ENCODE measurements around the gene RPH3AL. TPM values are rescaled to one million over a fixed set of nuclear protein-coding genes. Genes with fewer than 3 reads are reported as not detected.
"Not testable (repeated sequence)": the region's sequence is repeated elsewhere in the genome, so short reads cannot be mapped to it uniquely, and the experiment has no call there.

RPH3AL gene
- total RNA-seq, 6 donors from 2014 or later = 33.6 to 93.2 (median 54.3) TPM

GRCh38 chr17:319266-319665, 33.3 kb downstream of the RPH3AL start:
- TF ChIP-seq, protein P1, sequence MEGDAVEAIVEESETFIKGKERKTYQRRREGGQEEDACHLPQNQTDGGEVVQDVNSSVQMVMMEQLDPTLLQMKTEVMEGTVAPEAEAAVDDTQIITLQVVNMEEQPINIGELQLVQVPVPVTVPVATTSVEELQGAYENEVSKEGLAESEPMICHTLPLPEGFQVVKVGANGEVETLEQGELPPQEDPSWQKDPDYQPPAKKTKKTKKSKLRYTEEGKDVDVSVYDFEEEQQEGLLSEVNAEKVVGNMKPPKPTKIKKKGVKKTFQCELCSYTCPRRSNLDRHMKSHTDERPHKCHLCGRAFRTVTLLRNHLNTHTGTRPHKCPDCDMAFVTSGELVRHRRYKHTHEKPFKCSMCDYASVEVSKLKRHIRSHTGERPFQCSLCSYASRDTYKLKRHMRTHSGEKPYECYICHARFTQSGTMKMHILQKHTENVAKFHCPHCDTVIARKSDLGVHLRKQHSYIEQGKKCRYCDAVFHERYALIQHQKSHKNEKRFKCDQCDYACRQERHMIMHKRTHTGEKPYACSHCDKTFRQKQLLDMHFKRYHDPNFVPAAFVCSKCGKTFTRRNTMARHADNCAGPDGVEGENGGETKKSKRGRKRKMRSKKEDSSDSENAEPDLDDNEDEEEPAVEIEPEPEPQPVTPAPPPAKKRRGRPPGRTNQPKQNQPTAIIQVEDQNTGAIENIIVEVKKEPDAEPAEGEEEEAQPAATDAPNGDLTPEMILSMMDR (IDR thresholded peaks at IDR 0.05) = no peak
- TF ChIP-seq POLR2AphosphoS5 (IDR thresholded peaks at IDR 0.05) = no peak
- TF ChIP-seq EP300 (IDR thresholded peaks at IDR 0.05) = no peak
- TF ChIP-seq POLR2A (IDR thresholded peaks at IDR 0.05) = no peak
- ATAC-seq (ENCODE audit: low FRiP score in 2 of 2) (no peak), DNase-seq (no peak)
- 93 to 99% methylated on average over 8 to 12 of the region's 12 CpGs for WGBS, 2 donors
- Histone ChIP-seq H3K9me3 (no peaks in the 10 kb centered on the region), H3K27ac (no peak overlapping the region), H3K4me3 (no peak overlapping the region), H3K4me1 (no peaks in the 10 kb centered on the region), H3K27me3 (no peaks in the 10 kb centered on the region), H3K36me3 (peaks cover 0 to 38% (median 3%) of the 10 kb centered on the region in 4 donors)

DNA sequence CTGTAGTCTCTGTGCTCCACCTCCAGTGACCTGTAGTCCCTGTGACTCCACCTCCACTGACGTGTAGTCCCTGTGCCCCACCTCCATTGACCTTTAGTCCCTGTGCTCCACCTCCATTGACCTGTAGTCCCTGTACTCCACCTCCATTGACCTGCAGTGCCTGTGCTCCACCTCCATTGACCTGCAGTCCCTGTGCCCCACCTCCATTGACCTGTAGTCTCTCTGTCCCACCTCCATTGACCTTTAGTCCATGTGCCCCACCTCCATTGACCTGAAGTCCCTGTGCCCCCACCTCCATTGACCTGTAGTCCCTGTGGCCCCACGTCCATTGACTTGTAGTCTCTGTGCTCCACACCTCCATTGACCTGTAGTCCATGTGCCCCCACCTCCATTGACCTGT, 35.5 kb downstream of the RPH3AL start:
- DNase-seq; H3K27me3 ChIP-seq; ATAC-seq (ENCODE audit: low FRiP score in 2 of 2); H3K4me3 ChIP-seq; H3K4me1 ChIP-seq; H3K9me3 ChIP-seq; H3K27ac ChIP-seq: not testable (repeated sequence)
- 75 to 100% methylated on average over 2 of the region's 2 CpGs for WGBS, 2 donors
- peaks cover 0 to 32% (median 5%) of the 10 kb centered on the region in 4 donors for H3K36me3 ChIP-seq

DNA sequence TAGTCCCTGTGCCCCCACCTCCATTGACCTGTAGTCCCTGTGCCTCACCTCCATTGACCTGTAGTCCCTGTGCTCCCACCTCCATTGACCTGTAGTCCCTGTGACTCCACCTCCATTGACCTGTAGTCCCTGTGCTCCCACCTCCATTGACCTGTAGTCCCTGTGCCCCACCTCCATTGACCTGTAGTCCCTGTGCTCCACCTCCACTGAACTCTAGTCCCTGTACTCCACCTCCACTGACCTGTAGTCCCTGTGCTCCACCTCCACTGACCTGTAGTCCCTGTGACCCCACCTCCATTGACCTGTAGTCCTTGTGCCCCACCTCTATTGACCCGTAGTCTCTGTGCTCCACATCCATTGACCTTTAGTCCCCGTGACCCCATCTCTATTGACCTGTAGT, 37.2 kb downstream of the RPH3AL start:
- DNase-seq; H3K27me3 ChIP-seq; H3K27ac ChIP-seq; ATAC-seq (ENCODE audit: low FRiP score in 2 of 2); H3K4me3 ChIP-seq; H3K9me3 ChIP-seq; H3K4me1 ChIP-seq: not testable (repeated sequence)
- 74 to 86% methylated on average over 2 of the region's 2 CpGs for WGBS, 2 donors
- peaks cover 0 to 21% (median 2%) of the 10 kb centered on the region in 4 donors for H3K36me3 ChIP-seq

DNA sequence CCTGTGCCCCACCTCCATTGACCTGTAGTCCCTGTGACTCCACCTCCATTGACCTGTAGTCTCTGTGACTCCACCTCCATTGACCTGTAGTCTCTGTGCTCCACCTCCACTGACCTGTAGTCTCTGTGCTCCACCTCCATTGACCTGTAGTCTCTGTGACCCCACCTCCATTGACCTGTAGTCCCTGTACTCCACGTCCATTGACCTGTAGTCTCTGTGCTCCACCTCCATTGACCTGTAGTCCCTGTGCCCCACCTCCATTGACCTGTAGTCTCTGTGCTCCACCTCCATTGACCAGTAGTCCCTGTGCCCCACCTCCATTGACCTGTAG, 38.0 kb downstream of the RPH3AL start:
- ATAC-seq (ENCODE audit: low FRiP score in 2 of 2); H3K4me3 ChIP-seq; DNase-seq; H3K4me1 ChIP-seq; H3K27ac ChIP-seq; H3K9me3 ChIP-seq; H3K27me3 ChIP-seq: not testable (repeated sequence)
- H3K36me3 ChIP-seq = peaks cover 0 to 21% (median 2%) of the 10 kb centered on the region in 4 donors
- WGBS, 2 donors = 89 to 98% methylated on average over 1 of the region's 1 CpG

DNA sequence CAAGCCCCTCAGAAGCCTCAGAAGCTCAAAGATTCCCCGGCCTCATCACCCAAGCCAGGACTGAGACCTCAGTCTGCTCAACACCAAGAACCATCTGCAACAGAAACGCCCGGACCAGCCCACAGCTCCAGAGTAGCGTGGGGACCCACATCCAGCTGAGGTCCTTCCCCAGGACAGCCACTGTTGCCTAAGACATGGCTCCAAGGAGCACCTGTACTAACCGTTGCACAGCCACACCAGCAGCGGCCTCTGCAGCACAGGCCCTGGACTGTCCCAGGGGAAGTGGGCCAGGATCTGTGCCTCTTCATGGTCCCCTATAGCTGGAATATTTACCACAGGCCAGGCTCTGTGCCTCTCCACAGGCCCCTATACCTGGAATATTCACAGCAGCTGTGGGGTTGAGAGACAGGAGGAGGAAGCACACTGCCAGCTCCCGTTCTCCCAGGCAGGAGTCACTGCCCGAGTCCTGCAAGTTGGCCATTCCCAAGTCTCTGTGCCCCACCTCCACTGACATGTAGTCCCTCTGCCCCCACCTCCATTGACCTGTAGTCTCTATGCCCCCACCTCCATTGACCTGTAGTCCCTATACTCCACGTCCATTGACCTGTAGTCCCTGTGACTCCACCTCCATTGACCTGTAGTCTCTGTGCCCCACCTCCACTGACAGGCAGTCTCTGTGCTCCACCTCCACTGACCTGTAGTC, 38.5 kb downstream of the RPH3AL start:
- Histone ChIP-seq H3K27me3 (no peaks in the 10 kb centered on the region), H3K4me3 (no peak overlapping the region), H3K9me3 (no peaks in the 10 kb centered on the region), H3K36me3 (peaks cover 0 to 16% (median 2%) of the 10 kb centered on the region in 4 donors), H3K27ac (no peak overlapping the region), H3K4me1 (no peaks in the 10 kb centered on the region)
- no peak for TF ChIP-seq POLR2AphosphoS5 (IDR thresholded peaks at IDR 0.05)
- TF ChIP-seq EP300 (IDR thresholded peaks at IDR 0.05) = no peak
- TF ChIP-seq, protein P1 (IDR thresholded peaks at IDR 0.05) = no peak
- no peak for TF ChIP-seq POLR2A (IDR thresholded peaks at IDR 0.05)
- 90 to 100% methylated on average over 2 to 9 of the region's 9 CpGs for WGBS, 2 donors
- peak in 1 of 2 donors; percentile 19 for ATAC-seq (ENCODE audit: low FRiP score in 2 of 2)
- DNase-seq = no peak

DNA sequence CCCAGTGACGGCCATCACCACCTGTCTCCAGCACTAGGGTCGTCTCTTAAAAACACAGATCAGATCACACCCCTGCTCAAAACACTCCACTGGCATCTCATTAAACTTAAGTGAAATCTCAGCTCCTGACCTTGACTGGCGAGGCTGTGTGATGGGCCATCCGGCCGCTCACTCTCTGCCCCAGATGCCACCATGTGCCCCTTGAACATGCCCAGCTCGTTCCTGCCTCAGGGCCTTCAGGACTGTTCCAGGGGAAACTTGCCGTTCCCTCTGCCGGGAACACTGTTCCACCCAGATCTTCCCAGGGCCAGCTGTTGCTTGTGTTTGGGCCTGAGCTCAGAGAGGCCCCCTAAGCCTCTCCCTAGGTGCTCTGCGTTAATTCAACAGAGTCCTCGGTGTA, 39.4 kb downstream of the RPH3AL start:
- no peaks in the 10 kb centered on the region for H3K27me3 ChIP-seq
- 84 to 91% methylated on average over 10 of the region's 10 CpGs for WGBS, 2 donors
- ATAC-seq (ENCODE audit: low FRiP score in 2 of 2) = no peak

GRCh38 chr17:312476-313148, 40.0 kb downstream of the RPH3AL start:
- H3K4me1 ChIP-seq = no peaks in the 10 kb centered on the region
- WGBS, 2 donors = 83 to 86% methylated on average over 15 to 18 of the region's 18 CpGs
- DNase-seq (no peak), ATAC-seq (ENCODE audit: low FRiP score in 2 of 2) (peak in 1 of 2 donors; percentile 51)
- H3K27ac ChIP-seq = no peak overlapping the region
- H3K27me3 ChIP-seq = no peaks in the 10 kb centered on the region
- H3K36me3 ChIP-seq = peaks cover 0 to 6% (median 2%) of the 10 kb centered on the region in 4 donors
- H3K9me3 ChIP-seq = no peaks in the 10 kb centered on the region
- TF ChIP-seq, protein P1 (IDR thresholded peaks at IDR 0.05) = no peak
- TF ChIP-seq POLR2A (IDR thresholded peaks at IDR 0.05) (no peak), EP300 (IDR thresholded peaks at IDR 0.05) (no peak), POLR2AphosphoS5 (IDR thresholded peaks at IDR 0.05) (no peak)
- H3K4me3 ChIP-seq = no peak overlapping the region

More for the DNA sequence above, 39.4 kb downstream of the RPH3AL start:
- H3K4me3 ChIP-seq = no peak overlapping the region
- TF ChIP-seq EP300 (IDR thresholded peaks at IDR 0.05) = no peak
- no peak for TF ChIP-seq POLR2AphosphoS5 (IDR thresholded peaks at IDR 0.05)
- peaks cover 0 to 8% (median 2%) of the 10 kb centered on the region in 4 donors for H3K36me3 ChIP-seq
- no peak for DNase-seq
- no peaks in the 10 kb centered on the region for H3K4me1 ChIP-seq
- H3K27ac ChIP-seq = no peak overlapping the region
- H3K9me3 ChIP-seq = no peaks in the 10 kb centered on the region
